NCI-H1092 (cell line): ENCODE measurements around the gene MYRF.
A peak's percentile ranks its signal among the peaks of the same experiment; 100 is the strongest.

Source experiments
- DNase-seq: peaks from one replicate; lab custom pipeline; 2025; lab: John Stamatoyannopoulos, UW

Gene MYRF

DNA sequence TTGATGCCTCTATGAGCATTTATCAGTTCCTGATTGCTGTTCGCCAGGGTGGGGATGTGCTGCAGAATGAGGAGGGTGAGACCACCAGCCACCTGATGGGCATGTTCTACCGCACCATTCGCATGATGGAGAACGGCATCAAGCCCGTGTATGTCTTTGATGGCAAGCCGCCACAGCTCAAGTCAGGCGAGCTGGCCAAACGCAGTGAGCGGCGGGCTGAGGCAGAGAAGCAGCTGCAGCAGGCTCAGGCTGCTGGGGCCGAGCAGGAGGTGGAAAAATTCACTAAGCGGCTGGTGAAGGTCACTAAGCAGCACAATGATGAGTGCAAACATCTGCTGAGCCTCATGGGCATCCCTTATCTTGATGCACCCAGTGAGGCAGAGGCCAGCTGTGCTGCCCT, 43.0 kb downstream of the MYRF start:
- DNase-seq: no peak

DNA sequence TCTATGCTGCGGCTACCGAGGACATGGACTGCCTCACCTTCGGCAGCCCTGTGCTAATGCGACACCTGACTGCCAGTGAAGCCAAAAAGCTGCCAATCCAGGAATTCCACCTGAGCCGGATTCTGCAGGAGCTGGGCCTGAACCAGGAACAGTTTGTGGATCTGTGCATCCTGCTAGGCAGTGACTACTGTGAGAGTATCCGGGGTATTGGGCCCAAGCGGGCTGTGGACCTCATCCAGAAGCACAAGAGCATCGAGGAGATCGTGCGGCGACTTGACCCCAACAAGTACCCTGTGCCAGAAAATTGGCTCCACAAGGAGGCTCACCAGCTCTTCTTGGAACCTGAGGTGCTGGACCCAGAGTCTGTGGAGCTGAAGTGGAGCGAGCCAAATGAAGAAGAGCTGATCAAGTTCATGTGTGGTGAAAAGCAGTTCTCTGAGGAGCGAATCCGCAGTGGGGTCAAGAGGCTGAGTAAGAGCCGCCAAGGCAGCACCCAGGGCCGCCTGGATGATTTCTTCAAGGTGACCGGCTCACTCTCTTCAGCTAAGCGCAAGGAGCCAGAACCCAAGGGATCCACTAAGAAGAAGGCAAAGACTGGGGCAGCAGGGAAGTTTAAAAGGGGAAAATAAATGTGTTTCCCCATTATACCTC, 43.6 kb downstream of the MYRF start:
- no peak for DNase-seq

DNA sequence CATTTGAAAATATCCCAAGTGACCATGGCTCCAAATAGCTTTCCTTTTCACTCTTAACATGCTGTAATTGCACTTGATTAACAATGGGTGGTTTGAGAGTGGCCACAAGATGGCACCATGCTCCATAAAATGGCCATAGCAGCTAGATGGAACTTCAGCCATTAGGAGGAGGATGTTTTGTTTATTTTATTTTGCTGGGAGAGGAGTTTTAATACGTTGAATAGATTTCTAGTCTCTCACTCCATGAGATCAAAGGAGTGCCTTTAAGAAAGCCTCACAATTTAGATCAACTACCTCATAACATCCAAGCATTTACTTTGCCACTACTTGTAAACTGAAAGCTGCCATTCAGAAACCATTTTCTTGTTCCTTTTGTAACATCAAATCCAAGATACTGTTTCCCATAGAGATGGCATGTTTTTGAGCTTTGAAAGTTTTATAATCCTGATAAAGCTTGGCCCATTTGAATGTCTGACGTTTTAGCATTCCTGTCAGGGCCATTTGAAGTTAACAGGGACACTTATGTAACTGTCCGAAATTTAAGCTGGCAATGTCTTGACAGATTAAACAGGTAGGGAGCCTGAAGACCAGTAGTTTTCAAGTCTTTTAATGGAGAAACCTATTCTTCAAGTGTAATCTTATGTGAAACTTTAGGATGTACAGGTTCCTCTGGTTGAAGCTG, 45.0 kb downstream of the MYRF start:
- peak; percentile 73 for DNase-seq

DNA sequence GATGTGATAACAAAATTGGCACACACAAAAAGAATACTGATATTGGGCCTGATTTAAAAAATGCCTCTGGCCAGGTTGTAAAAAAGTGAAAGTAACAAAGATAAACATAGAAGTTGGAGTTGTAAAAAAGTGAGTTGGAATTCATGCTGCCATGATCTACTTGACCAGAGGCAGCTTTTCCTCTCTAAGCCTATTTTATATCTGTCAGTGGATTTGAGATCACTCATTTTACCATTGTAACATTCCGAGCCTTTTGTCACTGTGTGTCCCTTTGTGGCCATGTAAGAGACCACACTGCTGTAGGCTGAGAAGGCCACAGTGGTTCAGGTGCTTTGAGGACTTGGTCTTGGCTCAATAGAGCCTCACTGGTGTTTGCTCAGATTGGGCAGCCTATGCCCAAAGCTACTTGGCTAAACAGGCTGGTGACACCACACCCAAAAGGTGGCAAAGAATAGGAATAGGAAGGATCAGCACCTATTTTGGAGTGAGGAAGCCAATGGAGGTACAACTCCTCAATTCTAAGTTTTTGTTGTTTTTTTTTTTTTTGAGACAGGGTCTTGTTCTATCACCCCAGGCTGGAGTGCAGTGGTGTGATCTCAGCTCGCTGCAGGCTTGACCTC, 47.3 kb downstream of the MYRF start:
- no peak for DNase-seq

DNA sequence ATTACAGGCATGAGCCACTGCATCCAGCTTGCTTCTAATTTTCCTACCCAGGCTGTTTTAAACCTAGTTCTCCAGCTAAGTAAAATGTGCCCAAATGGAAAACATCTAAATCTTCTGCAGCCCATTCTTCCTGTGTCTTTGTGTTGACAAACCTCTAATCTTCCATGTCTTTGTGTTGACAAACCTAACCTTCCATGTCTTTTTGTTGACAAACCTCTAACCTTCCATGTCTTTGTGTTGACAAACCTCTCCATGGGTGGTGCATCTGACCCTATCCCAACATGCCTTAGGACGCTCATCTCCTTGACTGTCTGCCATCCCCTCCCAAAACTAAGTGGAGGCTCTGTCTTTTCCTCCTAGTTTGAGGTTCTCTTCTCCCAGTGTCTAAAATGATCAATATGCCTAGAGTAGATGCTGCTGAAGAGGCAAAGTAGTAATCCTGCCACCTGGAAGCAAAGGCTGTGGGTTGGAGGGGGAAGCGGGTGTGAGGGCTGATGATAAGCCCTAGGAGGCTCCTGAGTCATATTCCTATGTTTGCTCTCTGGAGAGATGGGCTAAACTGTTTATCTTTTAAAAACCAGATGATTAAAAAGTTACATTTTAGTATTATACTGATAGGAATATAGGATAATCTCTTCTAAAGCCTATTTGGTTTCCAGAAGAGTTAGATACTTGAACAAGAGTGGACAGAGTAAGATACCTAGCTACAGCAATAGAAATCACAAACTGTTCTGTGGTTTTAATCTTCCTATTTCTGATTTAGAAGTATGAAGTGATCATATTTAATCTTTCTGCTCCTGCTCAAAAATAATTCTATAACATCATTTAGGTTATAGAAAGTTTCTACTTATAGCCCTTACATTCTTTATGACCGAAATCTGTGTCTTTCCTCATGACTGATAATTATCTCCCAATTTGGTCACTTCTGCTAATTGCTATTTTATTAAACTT, 48.2 kb downstream of the MYRF start:
- DNase-seq: no peak

DNA sequence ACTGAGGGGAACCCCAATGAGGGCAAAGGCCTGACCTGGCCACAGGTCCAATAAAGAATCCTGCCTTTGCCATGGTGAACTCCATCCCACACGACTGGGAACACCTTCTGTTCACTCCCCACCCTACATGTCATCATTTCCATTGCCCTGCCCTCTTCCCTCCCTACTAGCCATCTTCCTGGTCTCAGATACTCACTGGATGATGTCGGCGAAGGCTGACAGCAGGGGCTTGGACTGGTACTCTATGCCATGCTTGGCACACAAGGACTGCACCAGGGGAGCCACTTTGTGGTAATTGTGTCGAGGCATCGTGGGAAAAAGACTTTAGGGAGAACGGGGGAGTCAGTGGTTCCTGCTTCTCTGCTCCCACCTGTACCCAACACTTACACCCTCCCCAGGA, 50.2 kb downstream of the MYRF start:
- no peak for DNase-seq

DNA sequence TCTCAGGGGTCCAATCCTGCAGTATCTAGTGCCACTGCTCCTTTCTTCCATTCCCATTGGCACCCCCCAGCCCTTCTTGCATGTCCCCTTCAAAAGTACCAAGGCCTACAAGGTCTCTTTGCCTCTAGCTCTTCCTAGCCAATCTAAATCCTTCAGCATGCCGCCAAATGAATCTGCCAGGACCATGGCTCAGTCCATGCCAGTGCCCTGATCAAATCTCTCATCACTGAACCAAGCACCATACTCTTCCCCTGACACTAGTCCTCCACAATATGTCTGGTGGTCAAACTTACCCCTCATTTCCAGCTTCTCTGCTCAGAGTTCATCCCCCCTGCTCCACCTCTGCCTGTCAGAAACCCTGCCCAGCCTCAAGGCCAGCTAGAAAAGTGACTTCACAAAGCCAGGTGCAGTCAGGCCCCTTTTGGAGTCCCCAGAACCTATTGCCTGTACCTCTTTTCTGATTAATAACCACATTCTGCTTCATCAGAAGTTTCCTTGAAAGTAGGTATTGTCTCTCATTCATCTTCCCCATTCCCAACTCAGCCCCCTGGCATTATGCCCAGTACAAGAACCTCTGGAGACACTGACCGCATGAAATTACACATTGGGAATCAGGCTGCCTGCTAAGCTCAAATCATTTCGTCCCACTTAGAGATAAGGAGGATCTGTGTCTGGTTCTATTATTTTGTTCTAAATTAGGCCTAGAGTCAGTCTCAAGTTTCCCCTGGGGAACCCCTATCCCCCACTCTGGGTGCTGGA, 51.6 kb downstream of the MYRF start:
- no peak for DNase-seq

DNA sequence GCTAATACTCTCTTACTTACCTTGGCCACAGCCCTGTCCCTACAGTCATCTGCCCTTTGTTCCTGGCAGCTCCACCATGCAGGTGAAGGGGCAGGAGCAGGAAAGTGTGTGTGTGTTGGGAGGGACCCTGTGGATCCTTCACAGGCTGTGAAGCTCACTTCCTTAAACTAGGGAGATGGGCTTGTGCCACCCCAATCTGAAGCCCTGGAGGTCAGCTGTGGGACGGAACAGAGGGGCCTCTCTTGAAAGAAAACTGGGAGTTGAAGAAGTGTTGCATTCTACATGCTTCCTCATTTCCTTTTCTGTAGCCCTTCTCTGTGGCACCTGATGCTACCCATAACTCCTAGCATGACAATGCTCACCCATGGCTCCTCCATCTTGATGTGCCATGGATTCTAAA, 52.7 kb downstream of the MYRF start:
- DNase-seq: no peak

DNA sequence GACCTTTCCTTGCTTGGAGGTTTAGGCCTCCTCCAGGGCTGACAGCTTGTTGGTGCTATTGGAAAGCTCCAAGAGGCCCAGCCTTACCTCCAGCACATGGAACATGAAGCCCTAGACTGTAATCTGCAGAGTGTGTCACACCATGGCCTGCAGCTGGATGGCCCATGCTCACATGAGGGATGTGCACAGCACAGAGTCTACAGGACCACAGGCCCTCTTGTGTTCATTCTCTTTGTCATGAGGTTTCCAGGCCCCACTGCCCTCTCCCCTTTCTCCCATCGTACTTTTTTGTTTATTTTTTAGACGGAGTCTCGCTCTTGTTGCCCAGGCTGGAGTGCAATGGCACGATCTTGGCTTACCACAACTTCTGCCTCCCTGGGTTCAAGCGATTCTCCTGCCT, 54.3 kb downstream of the MYRF start:
- DNase-seq: no peak

DNA sequence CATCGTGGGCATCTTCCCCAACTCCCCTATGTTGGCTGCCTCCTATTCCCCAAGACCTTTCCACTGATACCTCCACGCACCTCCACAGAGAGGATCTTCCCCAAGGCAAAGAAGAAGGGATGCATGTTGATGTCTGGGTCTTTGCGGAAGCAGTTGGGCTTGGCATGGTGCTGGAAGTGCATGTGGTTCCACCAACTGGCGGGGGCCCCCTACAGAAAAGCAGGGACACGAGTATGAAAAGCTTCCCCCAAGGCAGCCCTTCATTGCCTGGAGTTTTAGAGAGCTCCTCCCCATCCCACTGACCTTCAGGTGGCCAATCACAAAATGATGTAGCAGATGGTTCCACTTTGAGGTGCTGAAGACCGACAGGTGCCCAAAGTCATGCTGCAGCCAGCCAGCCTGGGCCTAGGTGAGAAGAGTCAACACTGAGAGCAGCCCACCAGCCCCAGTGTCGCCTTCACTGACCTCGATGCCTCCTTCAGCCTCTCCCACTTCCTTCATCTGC, 58.3 kb downstream of the MYRF start:
- DNase-seq: no peak

DNA sequence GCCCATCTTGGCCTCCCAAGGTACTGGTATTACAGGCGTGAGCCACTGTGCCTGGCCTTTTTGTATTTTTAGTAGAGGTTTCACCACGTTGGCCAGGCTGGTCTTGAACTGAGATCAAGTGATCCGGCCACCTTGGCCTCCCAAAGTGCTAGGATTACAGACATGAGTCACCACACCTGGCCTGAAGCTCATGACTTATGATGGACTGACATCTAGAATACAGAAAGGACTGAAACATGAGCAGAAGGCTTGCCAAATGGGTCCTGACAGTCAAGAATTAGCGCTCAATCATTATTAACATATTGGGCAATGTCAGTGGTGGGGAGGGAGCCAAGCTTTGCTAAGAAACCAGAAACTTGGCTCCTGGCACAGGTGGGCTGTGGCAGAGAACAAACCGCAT, 59.4 kb downstream of the MYRF start:
- no peak for DNase-seq

DNA sequence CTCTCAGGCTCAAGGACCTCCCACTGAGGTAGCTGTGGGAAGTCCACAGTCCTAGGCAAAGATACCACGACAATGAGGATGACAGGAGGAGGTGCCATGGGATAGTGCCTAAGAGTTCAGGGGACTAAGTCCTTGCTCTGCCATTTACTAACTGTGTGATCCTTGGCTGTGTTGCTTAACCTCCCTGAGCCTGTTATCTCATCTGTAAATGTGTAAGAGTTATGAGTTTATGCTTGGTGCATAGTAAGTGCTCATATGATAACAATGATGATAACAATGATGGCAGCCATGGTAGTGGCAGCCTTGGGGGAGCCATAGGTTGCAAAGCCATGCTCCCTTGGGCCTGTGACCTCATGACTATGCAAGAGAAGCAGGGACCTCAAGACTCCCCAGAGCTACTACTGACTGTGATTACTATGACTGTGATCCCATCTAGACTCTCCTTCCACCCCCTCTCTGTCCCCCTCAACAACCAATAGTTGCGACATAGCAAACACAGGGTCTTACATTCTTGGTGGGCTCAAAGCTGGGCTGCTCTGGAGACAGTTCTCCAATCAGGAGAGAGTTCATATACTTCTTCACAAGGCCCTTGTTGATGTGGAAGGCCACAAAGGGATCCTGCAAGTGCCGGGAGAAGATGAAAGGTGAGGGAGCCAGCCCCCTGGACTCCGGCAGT, 60.4 kb downstream of the MYRF start:
- DNase-seq: no peak

DNA sequence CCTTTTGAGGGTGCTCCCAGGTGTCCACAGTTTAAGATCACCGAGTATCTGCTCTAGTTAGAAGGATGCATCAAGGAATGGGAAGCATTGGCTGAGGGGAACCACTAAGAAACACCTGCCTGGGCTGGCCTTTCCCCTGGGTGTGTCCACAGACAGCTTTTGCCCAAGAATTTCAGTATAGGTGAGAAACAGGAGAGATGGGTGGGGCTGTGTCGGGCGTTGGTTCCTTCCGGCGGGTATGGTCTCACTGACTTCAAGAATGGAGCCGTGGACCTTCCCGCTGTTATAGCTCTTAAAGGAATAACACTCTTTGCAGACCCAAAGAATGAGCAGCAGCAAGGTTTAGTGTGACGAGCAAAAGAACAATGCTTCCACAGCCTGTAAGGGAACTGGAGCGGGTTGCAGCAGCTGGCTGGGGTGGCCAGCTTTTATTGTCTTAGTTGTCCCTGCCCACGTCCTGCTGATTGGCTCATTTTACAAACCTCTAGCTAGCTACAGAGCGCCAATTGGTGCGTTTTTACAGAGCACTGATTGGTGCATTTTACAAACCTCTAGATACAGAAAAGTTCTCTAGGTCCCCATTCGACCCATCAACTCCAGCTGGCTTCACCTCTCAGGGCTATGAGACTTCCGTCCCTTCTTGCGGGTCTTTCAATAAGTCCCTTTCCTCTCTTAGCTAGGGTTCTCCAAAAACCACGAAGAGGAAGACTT, 62.0 kb downstream of the MYRF start:
- DNase-seq: no peak

DNA sequence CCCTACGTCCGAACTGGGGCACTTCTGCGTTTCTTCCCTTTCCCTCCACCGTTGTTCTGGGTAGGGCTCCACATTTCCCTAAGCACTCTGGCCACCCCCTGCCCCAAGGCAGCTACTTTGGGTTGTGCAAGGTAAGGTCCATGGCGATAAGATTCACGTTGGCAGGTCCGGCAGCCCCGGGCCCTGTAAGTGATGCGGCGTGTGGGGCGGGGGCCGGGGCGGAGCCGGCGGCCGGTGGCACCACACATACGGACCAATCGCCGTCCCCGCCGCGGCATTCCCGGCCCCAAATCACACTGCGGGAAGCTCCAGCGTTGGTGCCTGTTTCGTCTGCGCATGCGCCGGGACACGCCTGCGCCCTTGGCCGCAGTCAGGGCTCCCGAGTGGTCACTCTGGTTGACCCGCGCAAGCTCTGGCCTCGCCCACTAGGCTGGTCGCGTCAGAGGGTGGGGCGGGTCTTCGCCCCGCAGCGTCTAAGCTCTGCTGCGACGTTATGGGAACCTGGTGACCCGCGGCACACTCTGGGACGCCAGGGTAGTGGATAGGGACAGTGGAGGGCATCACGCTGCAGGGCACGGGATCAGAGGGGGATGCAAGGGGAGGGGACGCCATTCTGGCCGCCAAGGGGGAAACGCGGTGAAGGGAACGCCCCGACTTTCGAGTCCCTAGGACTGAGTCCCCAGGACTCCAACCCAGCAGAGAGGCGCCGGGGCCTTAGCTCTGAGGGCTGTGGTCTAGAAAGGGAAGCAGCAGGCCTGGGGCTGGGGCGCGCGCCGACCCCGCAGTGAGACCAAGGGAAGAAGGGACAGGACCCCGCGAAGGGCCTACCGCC, 62.7 kb downstream of the MYRF start:
- peak; percentile 93 for DNase-seq

DNA sequence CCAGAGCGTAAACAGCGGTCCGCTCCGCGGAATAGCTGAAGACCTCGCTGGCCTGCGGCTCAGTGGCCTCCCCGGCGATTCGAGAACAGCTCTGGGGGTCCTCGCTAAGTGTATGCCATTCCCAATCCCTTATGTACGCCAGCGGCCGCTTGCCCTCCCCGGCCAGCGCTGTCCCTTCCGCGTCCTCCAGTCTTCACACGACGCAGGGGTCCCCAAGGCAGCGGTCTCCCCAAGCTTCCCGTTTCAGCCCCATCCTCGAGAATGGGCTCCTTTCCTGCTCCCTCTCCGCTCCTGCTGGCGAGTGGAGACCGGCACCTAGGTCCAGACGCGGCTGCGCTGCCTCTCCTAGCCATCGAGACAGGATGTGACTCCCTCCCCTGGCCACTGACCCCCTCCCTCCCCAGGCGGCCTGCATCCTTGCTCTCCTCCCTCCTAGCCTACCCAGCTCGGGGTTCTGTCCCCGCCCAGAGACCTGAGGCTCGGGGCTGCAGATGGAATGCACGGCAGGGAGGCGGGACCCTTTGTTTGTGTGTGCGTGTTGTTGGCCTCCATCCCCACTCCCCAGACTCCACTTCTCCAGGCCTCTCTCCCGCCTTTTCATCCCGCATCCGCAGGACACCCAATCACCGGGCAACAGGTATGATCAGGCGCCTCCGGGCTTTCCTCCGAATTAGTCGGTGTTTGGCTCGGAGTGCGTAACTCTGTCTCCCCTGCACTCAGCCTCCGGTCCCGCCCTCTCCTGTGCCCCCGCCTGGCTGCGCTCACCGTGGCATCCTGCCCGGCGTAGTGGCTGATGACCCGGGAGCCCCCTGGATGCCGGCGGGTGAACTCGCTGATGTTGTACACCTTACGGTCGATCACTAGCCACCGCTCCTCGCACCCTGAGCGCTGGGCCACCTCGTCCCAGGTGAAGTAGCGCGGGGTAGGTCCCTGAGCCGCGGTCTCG, 63.6 kb downstream of the MYRF start:
- peak; percentile 85 for DNase-seq

DNA sequence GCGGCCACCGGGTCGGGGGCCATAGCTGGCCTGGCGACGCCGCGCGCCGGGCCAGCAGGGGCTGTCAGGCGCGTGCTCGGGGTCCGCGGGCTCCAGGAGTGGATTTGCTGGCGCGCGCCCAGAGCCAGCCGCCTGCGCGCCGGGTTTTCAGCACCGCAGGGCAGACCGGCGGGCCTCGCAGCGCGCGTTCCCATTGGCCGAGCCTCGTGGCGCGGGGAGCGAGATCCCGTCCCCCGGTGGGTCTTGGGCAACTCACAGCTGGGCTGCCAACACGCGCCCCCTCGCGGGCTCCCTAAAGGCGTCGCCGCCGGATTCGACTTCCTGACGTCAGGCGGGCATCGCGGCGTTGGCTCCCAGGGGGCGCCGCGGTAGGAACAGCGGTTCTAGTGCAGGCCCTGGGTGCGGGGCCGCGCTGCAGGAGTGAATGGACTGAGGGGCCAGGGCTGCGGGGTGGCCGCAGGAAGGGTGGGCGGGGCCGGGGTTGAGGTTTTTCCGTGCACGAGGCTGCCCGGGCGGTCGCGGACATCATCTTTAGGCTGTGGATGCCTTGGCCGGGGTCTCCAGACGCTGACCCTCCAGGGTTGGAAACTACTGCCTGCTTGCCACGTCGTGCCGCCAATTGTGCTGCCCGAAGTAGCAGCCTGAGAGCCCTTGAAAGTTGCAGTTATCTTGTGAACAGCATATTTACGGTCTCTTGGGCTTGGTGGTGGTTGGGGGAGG, 64.5 kb downstream of the MYRF start, which contains the start of gene FADS1:
Gene FADS1, minus strand, starts transcription at position 268 of the 720 bp plus-strand sequence. Its CDS starts 74 bp downstream, at position 194.
- DNase-seq: peak; percentile 99

DNA sequence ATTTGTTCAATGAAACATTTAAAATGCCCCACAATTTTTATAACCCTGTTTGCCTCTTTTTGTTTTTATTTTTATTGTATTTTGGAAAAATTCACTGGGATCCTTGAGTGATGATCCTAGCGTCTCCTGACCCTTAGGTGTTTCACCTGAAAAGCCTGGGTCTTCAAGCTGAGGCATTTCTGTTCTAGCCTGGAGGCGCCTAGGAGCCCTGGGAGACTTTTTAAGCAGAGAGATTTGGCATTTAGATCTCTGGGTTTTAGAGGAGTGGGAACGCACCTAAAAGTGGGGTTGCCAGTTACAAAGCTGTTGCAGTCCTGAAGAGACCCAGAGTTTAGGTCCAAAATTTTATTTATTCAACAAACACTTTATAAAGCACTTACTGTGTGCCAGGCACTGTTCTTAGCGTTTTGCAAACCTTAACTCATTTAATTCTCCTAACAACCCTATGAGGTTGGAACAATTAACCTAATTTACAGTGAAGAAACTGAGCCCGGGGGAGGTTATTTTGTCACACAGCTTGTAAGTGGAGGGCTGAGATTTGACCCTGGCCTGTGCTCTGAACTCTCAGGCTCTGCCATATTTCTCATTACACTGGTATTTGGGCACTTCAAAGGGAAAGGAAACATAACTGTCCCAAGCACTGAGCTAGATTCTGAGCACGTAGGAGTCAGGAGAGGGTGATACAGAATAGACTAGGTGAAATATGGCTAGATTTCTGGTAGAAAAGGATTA, 65.2 kb downstream of the MYRF start:
- no peak for DNase-seq
